Tibial nerve (tissue), 4 donors: ENCODE data around the gene CDK3. TPM values are rescaled to one million over a fixed set of nuclear protein-coding genes. Genes with fewer than 3 reads are reported as not detected.

ENCODE experiments used
- DNase-seq, 2 donors: peaks; one replicate each; pipeline ENCODE4 v3.0.0-alpha.2; 2019; ENCODE audit warnings: low spot score in 2 of 2
- H3K27ac ChIP-seq, 4 donors: fragments of 200-600 bp; sonication (generic) in 3 of 4; one replicate each; pipeline ENCODE4 v1.5.1; 2017 to 2019; ENCODE audit warnings: mild to moderate bottlenecking in 1 of 4
- H3K27me3 ChIP-seq, 2 donors: fragments of 200-600 bp; sonication (generic) in 1 of 2; one replicate each; pipeline versions ENCODE4 v1.5.1 to v1.6.0; 2017 to 2019
- H3K36me3 ChIP-seq, 3 donors: fragments of 200-600 bp; sonication (generic); one replicate each; pipeline ENCODE4 v1.5.1; 2018 to 2019
- H3K4me1 ChIP-seq, 4 donors: fragments of 200-600 bp; sonication (generic) in 3 of 4; one replicate each; pipeline ENCODE4 v1.5.1; 2017 to 2019
- H3K4me3 ChIP-seq, 4 donors: fragments of 200-600 bp; sonication (generic) in 3 of 4; one replicate each; pipeline ENCODE4 v1.5.1; 2017 to 2019; ENCODE audit warnings: mild to moderate bottlenecking in 1 of 4, moderate library complexity in 1 of 4
- H3K9me3 ChIP-seq, 4 donors: fragments of 200-600 bp; sonication (generic) in 3 of 4; one replicate each; pipeline ENCODE4 v1.5.1; 2017 to 2019
- EP300 ChIP-seq, 2 donors: sonication (generic); formaldehyde crosslinking; IDR thresholded peaks; one replicate each; pipeline ENCODE4 v1.6.1; 2017; ENCODE audit warnings: antibody characterized with exemption in 2 of 2, mild to moderate bottlenecking in 1 of 2
- POLR2A ChIP-seq, 2 donors: fragments of 450-650 bp; IDR thresholded peaks; one replicate each; pipeline ENCODE4 v1.6.1; 2017; ENCODE audit warnings: antibody characterized with exemption in 2 of 2, mild to moderate bottlenecking in 2 of 2, moderate library complexity in 2 of 2
- WGBS, 2 donors: methylation state at CpG; one replicate each; pipeline ENCODE4 v1.1.5; 2018; 5-methylcytosine and 5-hydroxymethylcytosine counted together
- total RNA-seq, 4 donors: library from RNA; depleted of rRNA; stranded (reverse); fragments of >200 nt; gene quantifications; one replicate each; pipeline ENCODE4 v1.1.0, GENCODE V29; 2016
- TF ChIP-seq, protein P1 (sequence below), 5 experiments: fragments of 200-600 bp in 3 of 5; fragments of 450-650 bp in 2 of 5; sonication (generic) in 3 of 5; IDR thresholded peaks; one replicate each; pipeline ENCODE4 v1.5.1; 2016 to 2019; ENCODE audit warnings: antibody characterized with exemption in 5 of 5, mild to moderate bottlenecking in 3 of 5, moderate library complexity in 2 of 5

The CDK3 gene
- total RNA-seq, result 10 to 100 TPM in 1 of 4 donors, 1 to 10 TPM in 3; 3.8 to 12.3 (median 5.9) TPM

DNA sequence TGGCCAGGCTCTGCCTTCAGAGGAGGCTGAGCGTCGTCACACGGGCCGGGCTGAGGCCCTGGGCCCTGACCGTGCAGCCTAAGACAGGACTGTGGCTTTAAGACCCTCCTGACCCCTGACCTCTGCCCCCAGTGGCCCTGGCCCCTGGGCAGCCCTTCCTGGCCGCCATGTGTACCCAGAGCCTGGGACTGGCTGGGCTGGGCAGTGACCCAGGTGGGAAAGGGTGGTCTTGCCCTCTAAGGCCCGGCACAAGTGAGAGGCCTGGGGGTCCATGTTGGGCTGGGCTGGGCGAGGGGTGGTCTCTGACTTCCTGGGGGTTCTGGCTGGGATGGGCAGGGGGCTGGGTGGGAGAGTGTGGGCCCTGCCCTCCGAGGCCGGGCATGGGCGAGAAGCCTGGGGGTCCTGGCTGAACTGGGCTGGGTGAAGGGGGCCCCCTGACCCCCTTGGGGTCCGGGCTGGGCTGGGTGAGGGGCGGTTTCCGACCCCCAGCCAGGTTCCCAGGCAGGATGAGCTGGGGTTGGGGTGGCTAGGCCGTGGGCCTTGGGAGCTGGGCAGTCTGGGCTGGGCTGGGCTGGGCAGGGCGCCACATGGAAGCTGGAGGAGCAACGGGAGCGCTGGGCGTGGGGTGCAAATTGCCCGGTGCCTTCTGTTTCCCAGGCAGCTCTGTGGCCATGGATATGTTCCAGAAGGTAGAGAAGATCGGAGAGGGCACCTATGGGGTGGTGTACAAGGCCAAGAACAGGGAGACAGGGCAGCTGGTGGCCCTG lies at the start of gene CDK3:
TSS of gene CDK3 (plus strand) at position 101 of the 767 bp plus-strand sequence. CDS start at position 672, 571 bp downstream.
- Histone ChIP-seq H3K27me3 (no peaks in the 10 kb centered on the region), H3K4me3 (no peak within 1 kb of the TSS), H3K36me3 (peaks cover 0 to 20% (median 0%) of the 10 kb centered on the region in 3 donors), H3K27ac (peak within 1 kb of the TSS in 1 of 4 donors; percentile 22), H3K4me1 (peaks cover 0 to 21% (median 6%) of the 10 kb centered on the region in 4 donors), H3K9me3 (no peaks in the 10 kb centered on the region)
- DNase-seq, result no peak
- TF ChIP-seq, protein P1, sequence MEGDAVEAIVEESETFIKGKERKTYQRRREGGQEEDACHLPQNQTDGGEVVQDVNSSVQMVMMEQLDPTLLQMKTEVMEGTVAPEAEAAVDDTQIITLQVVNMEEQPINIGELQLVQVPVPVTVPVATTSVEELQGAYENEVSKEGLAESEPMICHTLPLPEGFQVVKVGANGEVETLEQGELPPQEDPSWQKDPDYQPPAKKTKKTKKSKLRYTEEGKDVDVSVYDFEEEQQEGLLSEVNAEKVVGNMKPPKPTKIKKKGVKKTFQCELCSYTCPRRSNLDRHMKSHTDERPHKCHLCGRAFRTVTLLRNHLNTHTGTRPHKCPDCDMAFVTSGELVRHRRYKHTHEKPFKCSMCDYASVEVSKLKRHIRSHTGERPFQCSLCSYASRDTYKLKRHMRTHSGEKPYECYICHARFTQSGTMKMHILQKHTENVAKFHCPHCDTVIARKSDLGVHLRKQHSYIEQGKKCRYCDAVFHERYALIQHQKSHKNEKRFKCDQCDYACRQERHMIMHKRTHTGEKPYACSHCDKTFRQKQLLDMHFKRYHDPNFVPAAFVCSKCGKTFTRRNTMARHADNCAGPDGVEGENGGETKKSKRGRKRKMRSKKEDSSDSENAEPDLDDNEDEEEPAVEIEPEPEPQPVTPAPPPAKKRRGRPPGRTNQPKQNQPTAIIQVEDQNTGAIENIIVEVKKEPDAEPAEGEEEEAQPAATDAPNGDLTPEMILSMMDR (IDR thresholded peaks at IDR 0.05), result no peak
- no peak for TF ChIP-seq EP300 (IDR thresholded peaks at IDR 0.05)
- no peak for TF ChIP-seq POLR2A (IDR thresholded peaks at IDR 0.05)
- 79 to 81% methylated on average over 11 to 15 of the region's 21 CpGs for WGBS, 2 donors

DNA sequence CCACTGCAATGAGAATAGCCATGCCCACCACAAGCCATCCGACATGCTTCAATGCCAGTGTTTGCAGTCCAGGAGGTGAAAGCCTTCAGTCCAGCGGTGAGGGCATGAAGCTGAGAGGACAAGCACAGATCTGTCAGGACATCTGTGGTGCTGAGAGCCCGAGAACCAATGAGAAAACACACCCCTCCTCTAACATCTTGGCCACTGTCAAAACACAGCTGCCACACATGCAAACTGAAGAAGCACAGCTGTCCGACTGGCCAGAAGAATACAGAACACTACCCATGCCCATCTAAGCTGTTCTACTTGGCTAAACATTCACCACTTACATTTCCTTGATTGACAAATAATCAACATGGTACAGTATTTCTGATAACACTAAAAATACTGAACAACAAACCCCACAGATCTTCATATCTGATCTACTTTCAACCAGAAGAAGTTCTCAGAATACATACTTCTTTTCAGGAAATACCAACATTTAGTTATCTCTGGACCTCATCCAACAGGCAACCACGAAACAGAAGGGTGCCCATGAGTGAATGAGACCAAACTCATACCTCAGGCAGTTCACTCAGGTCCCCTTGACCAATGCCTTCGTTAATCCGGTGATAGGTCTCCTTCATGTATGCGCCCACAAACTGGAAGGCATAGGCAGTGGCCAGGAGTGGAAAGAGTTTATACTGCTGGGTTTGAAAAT lies 49.6 kb upstream of the CDK3 start:
- TF ChIP-seq, protein P1 (IDR thresholded peaks at IDR 0.05), result no peak
- TF ChIP-seq POLR2A (IDR thresholded peaks at IDR 0.05), result no peak
- TF ChIP-seq EP300 (IDR thresholded peaks at IDR 0.05), result no peak
- Histone ChIP-seq H3K27ac (no peak overlapping the region), H3K4me1 (peaks cover 0 to 3% (median 0%) of the 10 kb centered on the region in 4 donors), H3K9me3 (no peaks in the 10 kb centered on the region), H3K27me3 (no peaks in the 10 kb centered on the region), H3K4me3 (no peak overlapping the region), H3K36me3 (peaks cover 0 to 100% (median 42%) of the 10 kb centered on the region in 3 donors)
- DNase-seq, result no peak
- 87 to 90% methylated on average over 8 of the region's 8 CpGs for WGBS, 2 donors

DNA sequence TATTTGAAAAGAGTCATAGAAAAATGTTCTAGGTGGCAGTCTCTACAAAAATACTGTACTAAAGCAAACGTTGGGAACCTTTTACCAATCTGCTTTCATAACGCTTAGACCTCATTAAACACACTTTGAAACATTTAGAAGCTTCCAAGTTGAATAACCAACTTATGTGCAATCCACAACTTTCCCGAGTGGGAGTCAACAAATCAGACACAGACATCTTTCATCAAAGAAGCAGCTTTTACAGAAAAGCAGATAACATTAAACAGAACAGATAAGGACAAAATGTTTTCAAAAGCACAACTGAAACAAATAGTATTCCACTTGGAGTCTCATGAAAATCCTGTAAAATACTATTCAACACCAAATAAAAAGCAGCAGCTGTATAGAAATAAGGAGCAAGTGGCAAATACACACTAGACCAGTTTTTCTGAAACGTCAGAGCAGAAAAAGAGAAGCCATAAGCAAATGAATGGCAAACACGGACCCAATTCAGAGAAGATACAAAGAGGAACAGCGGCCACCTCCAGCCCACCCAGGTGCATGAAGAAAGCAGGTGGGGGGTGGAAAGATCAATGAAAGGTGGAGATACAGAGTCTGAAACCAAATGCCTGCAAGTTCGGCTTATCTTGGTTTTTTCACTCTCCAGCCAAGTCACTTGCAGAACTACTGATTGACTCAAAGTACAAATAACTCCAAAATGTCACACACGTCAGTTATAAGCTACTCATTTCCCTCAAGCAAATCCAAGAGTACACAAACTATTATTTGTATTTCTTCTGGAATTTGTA lies 41.4 kb upstream of the CDK3 start:
- no peak for TF ChIP-seq EP300 (IDR thresholded peaks at IDR 0.05)
- TF ChIP-seq, protein P1 (IDR thresholded peaks at IDR 0.05), result no peak
- no peak for TF ChIP-seq POLR2A (IDR thresholded peaks at IDR 0.05)
- Histone ChIP-seq H3K4me1 (peaks cover 0 to 6% (median 0%) of the 10 kb centered on the region in 4 donors), H3K4me3 (no peak overlapping the region), H3K36me3 (peaks cover 0 to 45% (median 9%) of the 10 kb centered on the region in 3 donors), H3K27ac (no peak overlapping the region), H3K27me3 (no peaks in the 10 kb centered on the region), H3K9me3 (no peaks in the 10 kb centered on the region)
- WGBS, 2 donors, result 54 to 60% methylated on average over 8 of the region's 8 CpGs
- DNase-seq, result no peak

DNA sequence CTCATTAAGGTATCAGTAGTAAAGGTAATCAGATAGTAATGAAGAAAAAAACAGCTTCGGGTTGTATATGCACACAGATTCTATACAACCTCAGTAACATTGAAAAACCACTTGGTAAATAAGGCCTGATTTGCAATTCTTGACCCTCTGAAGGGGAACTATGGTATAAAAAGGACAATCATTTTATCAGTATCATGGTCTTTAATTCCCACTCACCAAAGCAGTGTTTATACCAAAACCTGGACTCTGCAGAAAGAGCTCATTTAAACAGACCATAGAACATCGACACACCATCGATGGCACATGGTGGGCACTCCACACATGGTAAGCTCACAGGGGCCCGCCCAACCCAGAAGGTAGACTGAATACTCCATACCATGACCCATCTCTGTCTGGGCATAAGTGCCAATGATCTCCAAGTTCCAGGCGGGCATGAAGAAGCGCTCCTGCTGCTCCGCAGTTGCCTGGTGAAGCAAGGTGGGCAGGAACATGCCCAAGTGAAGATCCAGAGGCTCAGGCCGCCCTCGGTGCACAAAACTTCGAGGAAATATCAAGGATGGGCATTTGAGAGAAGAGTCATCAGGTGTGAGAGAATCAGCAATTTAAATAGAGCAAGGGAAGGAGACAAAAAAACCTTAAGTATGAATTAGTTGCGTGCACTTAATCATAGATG lies 40.7 kb upstream of the CDK3 start:
- no peak overlapping the region for H3K4me3 ChIP-seq
- H3K9me3 ChIP-seq, result no peaks in the 10 kb centered on the region
- no peaks in the 10 kb centered on the region for H3K27me3 ChIP-seq
- peaks cover 0 to 6% (median 0%) of the 10 kb centered on the region in 4 donors for H3K4me1 ChIP-seq
- TF ChIP-seq EP300 (IDR thresholded peaks at IDR 0.05), result no peak
- TF ChIP-seq, protein P1 (IDR thresholded peaks at IDR 0.05), result no peak
- no peak for TF ChIP-seq POLR2A (IDR thresholded peaks at IDR 0.05)
- no peak for DNase-seq
- WGBS, 2 donors, result 95 to 96% methylated on average over 11 of the region's 11 CpGs
- H3K36me3 ChIP-seq, result peaks cover 0 to 40% (median 6%) of the 10 kb centered on the region in 3 donors
- no peak overlapping the region for H3K27ac ChIP-seq
